RWPE2 (cell line): Measurements from ENCODE around the gene CPLX4.

Source experiments
- ATAC-seq: fragments of 200-7000 bp; cut with Tn5 transposase; 3 replicates; pipeline ENCODE4 v1.9.1; 2021; ENCODE audit warnings: low read depth
- DNase-seq: peaks from one replicate; pipeline ENCODE4 v3.0.0-alpha.2; 2020; ENCODE audit warnings: low spot score
- H3K27ac ChIP-seq: fragments of 450-650 bp; 2 replicates; pipeline ENCODE4 v1.5.1; 2017; ENCODE audit warnings: mild to moderate bottlenecking; ENCODE audit not compliant: poor library complexity, severe bottlenecking
- H3K27me3 ChIP-seq: fragments of 250-450 bp; sonication (Bioruptor Pico); 2 replicates; pipeline ENCODE4 v1.5.1; 2021; ENCODE audit warnings: mild to moderate bottlenecking, moderate library complexity; ENCODE audit not compliant: insufficient read depth, poor library complexity, severe bottlenecking
- H3K36me3 ChIP-seq: fragments of 250-450 bp; sonication (Bioruptor Pico); 2 replicates; pipeline ENCODE4 v1.5.1; 2020; ENCODE audit warnings: low read depth, mild to moderate bottlenecking, moderate library complexity
- H3K4me1 ChIP-seq: fragments of 250-450 bp; sonication (Bioruptor Pico); 2 replicates; pipeline ENCODE4 v1.5.1; 2021; ENCODE audit warnings: mild to moderate bottlenecking, moderate library complexity; ENCODE audit not compliant: insufficient read depth, poor library complexity, severe bottlenecking
- H3K4me3 ChIP-seq: fragments of 250-450 bp; sonication (Bioruptor Pico); 2 replicates; pipeline ENCODE4 v1.5.1; 2021; ENCODE audit warnings: mild to moderate bottlenecking, moderate library complexity; ENCODE audit not compliant: severe bottlenecking
- H3K9me3 ChIP-seq: fragments of 250-450 bp; sonication (Bioruptor Pico); 2 replicates; pipeline ENCODE4 v1.5.1; 2021; ENCODE audit warnings: mild to moderate bottlenecking, moderate library complexity; ENCODE audit not compliant: severe bottlenecking
- TF ChIP-seq, protein P1 (sequence below): fragments of 450-650 bp; IDR thresholded peaks from one replicate; pipeline ENCODE4 v1.5.1; 2017; ENCODE audit warnings: mild to moderate bottlenecking, moderate library complexity; ENCODE audit not compliant: poor library complexity, severe bottlenecking

The CPLX4 gene

GRCh38 chr18:59246796-59247195 lies 71.7 kb downstream of the CPLX4 start:
- ATAC-seq (no peak), DNase-seq (no peak)
- no peaks in the 10 kb centered on the region for H3K36me3 ChIP-seq
- H3K27me3 ChIP-seq, result peaks cover 43% of the 10 kb centered on the region
- H3K4me1 ChIP-seq, result no peaks in the 10 kb centered on the region
- TF ChIP-seq, protein P1, sequence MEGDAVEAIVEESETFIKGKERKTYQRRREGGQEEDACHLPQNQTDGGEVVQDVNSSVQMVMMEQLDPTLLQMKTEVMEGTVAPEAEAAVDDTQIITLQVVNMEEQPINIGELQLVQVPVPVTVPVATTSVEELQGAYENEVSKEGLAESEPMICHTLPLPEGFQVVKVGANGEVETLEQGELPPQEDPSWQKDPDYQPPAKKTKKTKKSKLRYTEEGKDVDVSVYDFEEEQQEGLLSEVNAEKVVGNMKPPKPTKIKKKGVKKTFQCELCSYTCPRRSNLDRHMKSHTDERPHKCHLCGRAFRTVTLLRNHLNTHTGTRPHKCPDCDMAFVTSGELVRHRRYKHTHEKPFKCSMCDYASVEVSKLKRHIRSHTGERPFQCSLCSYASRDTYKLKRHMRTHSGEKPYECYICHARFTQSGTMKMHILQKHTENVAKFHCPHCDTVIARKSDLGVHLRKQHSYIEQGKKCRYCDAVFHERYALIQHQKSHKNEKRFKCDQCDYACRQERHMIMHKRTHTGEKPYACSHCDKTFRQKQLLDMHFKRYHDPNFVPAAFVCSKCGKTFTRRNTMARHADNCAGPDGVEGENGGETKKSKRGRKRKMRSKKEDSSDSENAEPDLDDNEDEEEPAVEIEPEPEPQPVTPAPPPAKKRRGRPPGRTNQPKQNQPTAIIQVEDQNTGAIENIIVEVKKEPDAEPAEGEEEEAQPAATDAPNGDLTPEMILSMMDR, result no peak
- no peak overlapping the region for H3K4me3 ChIP-seq
- H3K9me3 ChIP-seq, result no peaks in the 10 kb centered on the region
- H3K27ac ChIP-seq, result no peak overlapping the region
